ENCODE data around the gene EPHA6. TPM values are rescaled to one million over a fixed set of nuclear protein-coding genes. Genes with fewer than 3 reads are reported as not detected.

EPHA6 gene
- total and polyA plus RNA-seq, 2 donors (not counting 3 experiments of a cell fraction or from before 2014, with no cell fraction given), result not detected

- peaks cover 4% of the 10 kb centered on the region for H3K9me3 ChIP-seq (replicated peaks; ENCODE audit: control insufficient read depth, insufficient read depth, low read length)
These were observed 244.8 kb downstream of the EPHA6 start for GRCh38 chr3:97059168-97059567.

More at GRCh38 chr3:97059168-97059567, 244.8 kb downstream of the EPHA6 start:
- dilution Hi-C loops (cut with MboI; ENCODE audit: extremely low pct_ligation_motif_present, low sequenced_read_pairs), result no loop called here
- FAIRE-seq (no peak), DNase-seq (ENCODE audit: low read depth, low spot score) (no peak)
- Histone ChIP-seq H2AFZ (ENCODE audit: low read depth, low read length) (no peak overlapping the region), H3K27ac (ENCODE audit: insufficient read depth, low read depth, low read length) (no peak overlapping the region), H3K79me2 (ENCODE audit: control insufficient read depth, insufficient read depth, low read length) (no peaks in the 10 kb centered on the region), H3K9ac (replicated peaks; ENCODE audit: extremely low read depth, insufficient read depth, low read length) (no peak overlapping the region), H3K4me1 (ENCODE audit: control insufficient read depth, extremely low read depth, insufficient read depth, low read length) (no peaks in the 10 kb centered on the region), H3K4me2 (ENCODE audit: insufficient read depth, low read length) (no peak overlapping the region), H3K27me3 (ENCODE audit: control insufficient read depth in 2 of 2, insufficient read depth in 2 of 2, low read length in 2 of 2) (no peaks in the 10 kb centered on the region), H3K4me3 (replicated peaks in 1 of 3; ENCODE audit: insufficient read depth in 1 of 3, low read depth in 1 of 3, low read length in 3 of 3) (no peak overlapping the region), H3K36me3 (ENCODE audit: control insufficient read depth in 2 of 2, extremely low read depth in 1 of 2, insufficient read depth in 2 of 2, low read length in 2 of 2) (no peaks in the 10 kb centered on the region), H3K9me1 (replicated peaks; ENCODE audit: control insufficient read depth, extremely low read depth, insufficient read depth, low read length) (no peaks in the 10 kb centered on the region), H4K20me1 (replicated peaks; ENCODE audit: control insufficient read depth, extremely low read depth, insufficient read depth, low read length) (no peaks in the 10 kb centered on the region)
- ChIA-PET POLR2A (no interaction called here), CTCF (no interaction called here)
- no TSS peak for BruUV-seq (replicated peaks)
- TF ChIP-seq FOS (IDR thresholded peaks at IDR 0.05; ENCODE audit: borderline replicate concordance, insufficient read depth, low read length) (no peak), JUN (IDR thresholded peaks at IDR 0.05; ENCODE audit: borderline replicate concordance, insufficient read depth, insufficient read length, low read depth) (no peak), MAX (IDR thresholded peaks at IDR 0.05; ENCODE audit: insufficient read depth, insufficient read length) (no peak), EZH2 (IDR thresholded peaks at IDR 0.05; ENCODE audit: borderline replicate concordance, low read depth, low read length, severe bottlenecking) (no peak), POLR2AphosphoS5 (IDR thresholded peaks at IDR 0.05; ENCODE audit: insufficient read depth, low read depth, low read length) (no peak), GATA2 (IDR thresholded peaks at IDR 0.05; ENCODE audit: insufficient read depth, insufficient read length, low read depth, low read length) (no peak), POLR2A (IDR thresholded peaks at IDR 0.05; ENCODE audit: low read depth, low read length) (no peak), MYC (IDR thresholded peaks at IDR 0.05; ENCODE audit: low read depth, low read length) (no peak)
- TF ChIP-seq, protein P1, sequence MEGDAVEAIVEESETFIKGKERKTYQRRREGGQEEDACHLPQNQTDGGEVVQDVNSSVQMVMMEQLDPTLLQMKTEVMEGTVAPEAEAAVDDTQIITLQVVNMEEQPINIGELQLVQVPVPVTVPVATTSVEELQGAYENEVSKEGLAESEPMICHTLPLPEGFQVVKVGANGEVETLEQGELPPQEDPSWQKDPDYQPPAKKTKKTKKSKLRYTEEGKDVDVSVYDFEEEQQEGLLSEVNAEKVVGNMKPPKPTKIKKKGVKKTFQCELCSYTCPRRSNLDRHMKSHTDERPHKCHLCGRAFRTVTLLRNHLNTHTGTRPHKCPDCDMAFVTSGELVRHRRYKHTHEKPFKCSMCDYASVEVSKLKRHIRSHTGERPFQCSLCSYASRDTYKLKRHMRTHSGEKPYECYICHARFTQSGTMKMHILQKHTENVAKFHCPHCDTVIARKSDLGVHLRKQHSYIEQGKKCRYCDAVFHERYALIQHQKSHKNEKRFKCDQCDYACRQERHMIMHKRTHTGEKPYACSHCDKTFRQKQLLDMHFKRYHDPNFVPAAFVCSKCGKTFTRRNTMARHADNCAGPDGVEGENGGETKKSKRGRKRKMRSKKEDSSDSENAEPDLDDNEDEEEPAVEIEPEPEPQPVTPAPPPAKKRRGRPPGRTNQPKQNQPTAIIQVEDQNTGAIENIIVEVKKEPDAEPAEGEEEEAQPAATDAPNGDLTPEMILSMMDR (IDR thresholded peaks at IDR 0.05; ENCODE audit: extremely low read depth in 1 of 2, insufficient read depth in 1 of 2, low read depth in 1 of 2, low read length in 2 of 2), result no peak
- intact Hi-C loops (cut with micrococcal nuclease), result no loop called here

Measured in endothelial cell of umbilical vein (primary cell).